NCI-H510A (cell line): ENCODE measurements around the gene OPCML.
A peak's percentile ranks its signal among the peaks of the same experiment; 100 is the strongest.

Experiments used
- DNase-seq: peaks from one replicate; lab custom pipeline; 2025; lab: John Stamatoyannopoulos, UW

OPCML gene

GRCh38 chr11:133024301-133024700 lies 508.0 kb downstream of the OPCML start:
- peak; percentile 21 for DNase-seq

- no peak for DNase-seq
Measured at GRCh38 chr11:133023232-133023631, 509.1 kb downstream of the OPCML start.

- no peak for DNase-seq
Measured at GRCh38 chr11:133021553-133021952, 510.7 kb downstream of the OPCML start.

GRCh38 chr11:133020372-133020714 lies 512.0 kb downstream of the OPCML start:
- no peak for DNase-seq

GRCh38 chr11:133019545-133020371 lies 512.5 kb downstream of the OPCML start:
- no peak for DNase-seq

GRCh38 chr11:133015457-133015856 lies 516.8 kb downstream of the OPCML start:
- DNase-seq: no peak

GRCh38 chr11:133014337-133014736 lies 518.0 kb downstream of the OPCML start:
- no peak for DNase-seq

- DNase-seq: no peak
Measured at GRCh38 chr11:133012803-133013202, 519.5 kb downstream of the OPCML start.

GRCh38 chr11:133011604-133012003 lies 520.7 kb downstream of the OPCML start:
- DNase-seq: no peak

GRCh38 chr11:133007027-133007584 lies 525.2 kb downstream of the OPCML start:
- DNase-seq: no peak

GRCh38 chr11:133004369-133004768 lies 527.9 kb downstream of the OPCML start:
- DNase-seq: no peak

- DNase-seq: no peak
Measured at GRCh38 chr11:132999516-132999915, 532.8 kb downstream of the OPCML start.

- DNase-seq: no peak
Measured at GRCh38 chr11:132999031-132999430, 533.3 kb downstream of the OPCML start.

GRCh38 chr11:132997396-132997795 lies 534.9 kb downstream of the OPCML start:
- DNase-seq: no peak

- no peak for DNase-seq
Measured at GRCh38 chr11:132994966-132995365, 537.3 kb downstream of the OPCML start.

- peak; percentile 37 for DNase-seq
Measured at GRCh38 chr11:132993991-132994502, 538.3 kb downstream of the OPCML start.

GRCh38 chr11:132992838-132993631 lies 539.3 kb downstream of the OPCML start:
- peak; percentile 19 for DNase-seq

- no peak for DNase-seq
Measured at GRCh38 chr11:132988411-132988810, 543.9 kb downstream of the OPCML start.

GRCh38 chr11:132987936-132988335 lies 544.4 kb downstream of the OPCML start:
- no peak for DNase-seq

GRCh38 chr11:132983641-132983978 lies 548.7 kb downstream of the OPCML start:
- DNase-seq: no peak

GRCh38 chr11:132982772-132983640 lies 549.3 kb downstream of the OPCML start:
- no peak for DNase-seq
